WERI-Rb-1 (cell line): ENCODE results near the gene SLC24A5.

Experiments
- DNase-seq: peaks from one replicate; pipeline ENCODE4 v3.0.0-alpha.2; 2020
- H3K27ac ChIP-seq: fragments of 250-450 bp; sonication (Bioruptor Pico); 2 replicates; pipeline ENCODE4 v1.5.1; 2020; ENCODE audit warnings: mild to moderate bottlenecking, moderate library complexity
- H3K27me3 ChIP-seq: fragments of 250-450 bp; sonication (Bioruptor Pico); 2 replicates; pipeline ENCODE4 v1.5.1; 2021; ENCODE audit warnings: mild to moderate bottlenecking, low read depth, moderate library complexity; ENCODE audit not compliant: insufficient read depth, severe bottlenecking
- H3K36me3 ChIP-seq: fragments of 250-450 bp; sonication (Bioruptor Pico); 2 replicates; pipeline ENCODE4 v1.5.1; 2020; ENCODE audit warnings: mild to moderate bottlenecking, moderate library complexity
- H3K4me3 ChIP-seq: 2 replicates; pipeline ENCODE4 v1.5.1; 2011; ENCODE audit warnings: low read depth, mild to moderate bottlenecking, control low read depth, low read length
- H3K9me3 ChIP-seq: fragments of 250-450 bp; sonication (Bioruptor Pico); 2 replicates; pipeline ENCODE4 v1.5.1; 2021; ENCODE audit warnings: mild to moderate bottlenecking, moderate library complexity; ENCODE audit not compliant: severe bottlenecking
- CTCF ChIP-seq: IDR thresholded peaks from 2 replicates; pipeline ENCODE4 v1.5.1; 2011; ENCODE audit warnings: low read depth, mild to moderate bottlenecking, control low read depth, inconsistent platforms, low read length

SLC24A5 gene

GRCh38 chr15:48143856-48144255, 23.1 kb downstream of the SLC24A5 start:
- Histone ChIP-seq H3K27me3 (no peaks in the 10 kb centered on the region), H3K9me3 (no peaks in the 10 kb centered on the region), H3K36me3 (peaks cover 20% of the 10 kb centered on the region), H3K27ac (no peak overlapping the region), H3K4me3 (no peak overlapping the region)
- TF ChIP-seq CTCF, result no peak
- DNase-seq, result no peak

GRCh38 chr15:48144889-48145288, 24.1 kb downstream of the SLC24A5 start:
- Histone ChIP-seq H3K4me3 (no peak overlapping the region), H3K27me3 (no peaks in the 10 kb centered on the region), H3K36me3 (peaks cover 24% of the 10 kb centered on the region), H3K27ac (no peak overlapping the region), H3K9me3 (no peaks in the 10 kb centered on the region)
- DNase-seq, result no peak
- TF ChIP-seq CTCF, result no peak

GRCh38 chr15:48145923-48146322, 25.1 kb downstream of the SLC24A5 start:
- no peak for TF ChIP-seq CTCF
- H3K4me3 ChIP-seq, result no peak overlapping the region
- no peaks in the 10 kb centered on the region for H3K27me3 ChIP-seq
- H3K36me3 ChIP-seq, result peaks cover 30% of the 10 kb centered on the region
- no peak overlapping the region for H3K27ac ChIP-seq
- no peak for DNase-seq
- no peaks in the 10 kb centered on the region for H3K9me3 ChIP-seq

GRCh38 chr15:48147358-48147757, 26.6 kb downstream of the SLC24A5 start:
- no peak for TF ChIP-seq CTCF
- no peaks in the 10 kb centered on the region for H3K27me3 ChIP-seq
- no peak overlapping the region for H3K4me3 ChIP-seq
- H3K36me3 ChIP-seq, result peaks cover 32% of the 10 kb centered on the region
- no peaks in the 10 kb centered on the region for H3K9me3 ChIP-seq
- H3K27ac ChIP-seq, result no peak overlapping the region
- DNase-seq, result no peak

- H3K4me3 ChIP-seq, result no peak overlapping the region
- H3K36me3 ChIP-seq, result peaks cover 37% of the 10 kb centered on the region
- no peak for DNase-seq
These were observed 29.1 kb downstream of the SLC24A5 start for GRCh38 chr15:48149858-48150257.

More at GRCh38 chr15:48149858-48150257, 29.1 kb downstream of the SLC24A5 start:
- no peak overlapping the region for H3K27ac ChIP-seq
- TF ChIP-seq CTCF, result no peak
- no peaks in the 10 kb centered on the region for H3K27me3 ChIP-seq
- H3K9me3 ChIP-seq, result no peaks in the 10 kb centered on the region
